IPS-18c (cell line): ENCODE data around the gene SLITRK2.

Source experiments
- H3K4me3 ChIP-seq: 2 replicates; pipeline ENCODE4 v1.7.0; 2013; ENCODE audit warnings: low read depth, mild to moderate bottlenecking, low read length, moderate library complexity; ENCODE audit not compliant: insufficient read depth
- H3K9me3 ChIP-seq: one replicate; pipeline ENCODE4 v1.6.1; 2013; ENCODE audit warnings: mild to moderate bottlenecking, low read length, moderate library complexity; ENCODE audit not compliant: control insufficient read depth, insufficient read depth

The SLITRK2 gene

GRCh38 chrX:145817331-145818185, at the start of gene SLITRK2:
Gene SLITRK2 (plus strand): TSS chrX:145817829. CDS start chrX:145822426, 4,597 bp downstream.
- H3K4me3 ChIP-seq: peak within 1 kb of the TSS; percentile 47
- H3K9me3 ChIP-seq: peaks cover 10% of the 10 kb centered on the region

- Histone ChIP-seq H3K4me3 (no peak overlapping the region), H3K9me3 (peaks cover 2% of the 10 kb centered on the region)
These were observed 44.6 kb upstream of the SLITRK2 start for GRCh38 chrX:145773006-145773405.

- Histone ChIP-seq H3K9me3 (peaks cover 6% of the 10 kb centered on the region), H3K4me3 (no peak overlapping the region)
These were observed 25.3 kb upstream of the SLITRK2 start for GRCh38 chrX:145792281-145792680.

- Histone ChIP-seq H3K9me3 (peaks cover 4% of the 10 kb centered on the region), H3K4me3 (no peak overlapping the region)
These were observed 14.1 kb upstream of the SLITRK2 start for GRCh38 chrX:145803508-145803907.

GRCh38 chrX:145813081-145813480, 4.5 kb upstream of the SLITRK2 start:
- Histone ChIP-seq H3K9me3 (peaks cover 8% of the 10 kb centered on the region), H3K4me3 (no peak overlapping the region)

- H3K4me3 ChIP-seq: peak overlapping the region; percentile 41
- H3K9me3 ChIP-seq: peaks cover 10% of the 10 kb centered on the region
These were observed 871 bp upstream of the SLITRK2 start for GRCh38 chrX:145816601-145817315.

- Histone ChIP-seq H3K9me3 (peaks cover 10% of the 10 kb centered on the region), H3K4me3 (peak overlapping the region; percentile 47)
These were observed 821 bp downstream of the SLITRK2 start for GRCh38 chrX:145818186-145819113.

- Histone ChIP-seq H3K4me3 (no peak overlapping the region), H3K9me3 (peaks cover 10% of the 10 kb centered on the region)
These were observed 3.2 kb downstream of the SLITRK2 start for GRCh38 chrX:145820825-145821224.

GRCh38 chrX:145821291-145821897, 3.8 kb downstream of the SLITRK2 start:
- Histone ChIP-seq H3K4me3 (peak overlapping the region; percentile 43; the same call in 1 of the 2 replicates), H3K9me3 (peaks cover 10% of the 10 kb centered on the region)

- peak overlapping the region; percentile 43 for H3K4me3 ChIP-seq
- peaks cover 6% of the 10 kb centered on the region for H3K9me3 ChIP-seq
These were observed 4.4 kb downstream of the SLITRK2 start for GRCh38 chrX:145821898-145822571.

GRCh38 chrX:145823132-145823531, 5.5 kb downstream of the SLITRK2 start:
- Histone ChIP-seq H3K4me3 (no peak overlapping the region), H3K9me3 (peaks cover 4% of the 10 kb centered on the region)

GRCh38 chrX:145825896-145826295, 8.3 kb downstream of the SLITRK2 start:
- H3K9me3 ChIP-seq: peaks cover 2% of the 10 kb centered on the region

GRCh38 chrX:145826466-145826865, 8.8 kb downstream of the SLITRK2 start:
- peaks cover under 1% of the 10 kb centered on the region for H3K9me3 ChIP-seq
- H3K4me3 ChIP-seq: no peak overlapping the region

More at GRCh38 chrX:145825896-145826295, 8.3 kb downstream of the SLITRK2 start:
- no peak overlapping the region for H3K4me3 ChIP-seq

GRCh38 chrX:145832796-145833195, 15.2 kb downstream of the SLITRK2 start:
- Histone ChIP-seq H3K9me3 (no peaks in the 10 kb centered on the region), H3K4me3 (no peak overlapping the region)

GRCh38 chrX:145840531-145840930, 22.9 kb downstream of the SLITRK2 start:
- Histone ChIP-seq H3K4me3 (no peak overlapping the region), H3K9me3 (no peaks in the 10 kb centered on the region)

GRCh38 chrX:145843146-145843904, 25.7 kb downstream of the SLITRK2 start:
- no peaks in the 10 kb centered on the region for H3K9me3 ChIP-seq

More at GRCh38 chrX:145843146-145843904, 25.7 kb downstream of the SLITRK2 start:
- no peak overlapping the region for H3K4me3 ChIP-seq
